ENCODE measurements around the gene NHS.
A peak's percentile ranks its signal among the peaks of the same experiment; 100 is the strongest.
"Not testable (repeated sequence)": the region's sequence is repeated elsewhere in the genome, so short reads cannot be mapped to it uniquely, and the experiment has no call there.

Gene NHS

GRCh38 chrX:17425551-17425950 is 50.6 kb downstream of the NHS start:
- no peak overlapping the region for H3K4me3 ChIP-seq (ENCODE audit: low read length)
- peaks cover 10% of the 10 kb centered on the region for H3K27me3 ChIP-seq (replicated peaks; ENCODE audit: control insufficient read depth, insufficient read depth, low read length)
- no peak for DNase-seq (ENCODE audit: low read depth)
- no peak overlapping the region for H3K9ac ChIP-seq (ENCODE audit: low read length)
- H3K9me3 ChIP-seq (ENCODE audit: control insufficient read depth, low read length), result no peaks in the 10 kb centered on the region
- H3K4me1 ChIP-seq (ENCODE audit: control insufficient read depth, insufficient read depth, low read length), result peaks cover 8% of the 10 kb centered on the region
- no peaks in the 10 kb centered on the region for H3K36me3 ChIP-seq (ENCODE audit: control insufficient read depth, insufficient read depth, low read length, severe bottlenecking)

DNA sequence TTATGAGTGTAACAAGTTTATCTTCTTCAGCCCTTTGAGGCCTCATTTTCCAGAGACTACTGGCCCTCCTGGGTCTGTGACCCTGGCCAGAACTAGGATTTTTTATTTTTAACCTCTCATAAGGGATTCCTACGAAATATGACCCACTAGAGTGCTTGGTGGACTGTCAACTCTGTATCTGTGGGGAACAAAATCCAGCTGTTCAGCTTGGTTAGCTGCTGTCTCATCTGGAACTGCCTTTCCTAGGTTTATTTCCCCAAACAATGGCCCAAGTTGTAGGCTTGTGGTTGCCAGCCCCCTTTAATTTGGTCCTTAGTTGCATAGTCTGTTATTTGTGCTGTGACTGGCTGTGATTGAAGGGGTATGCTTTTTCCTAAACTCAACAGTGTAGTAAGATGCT is 56.2 kb downstream of the NHS start:
- peaks cover 10% of the 10 kb centered on the region for H3K27me3 ChIP-seq (replicated peaks; ENCODE audit: control insufficient read depth, insufficient read depth, low read length)
- peaks cover 13% of the 10 kb centered on the region for H3K4me1 ChIP-seq (ENCODE audit: control insufficient read depth, insufficient read depth, low read length)
- no peaks in the 10 kb centered on the region for H3K36me3 ChIP-seq (ENCODE audit: control insufficient read depth, insufficient read depth, low read length, severe bottlenecking)
- no peak overlapping the region for H3K9ac ChIP-seq (ENCODE audit: low read length)
- no peak overlapping the region for H3K4me3 ChIP-seq (ENCODE audit: low read length)
- no peak for DNase-seq (ENCODE audit: low read depth)
- H3K9me3 ChIP-seq (ENCODE audit: control insufficient read depth, low read length), result no peaks in the 10 kb centered on the region

GRCh38 chrX:17432158-17432557 is 57.2 kb downstream of the NHS start:
- Histone ChIP-seq H3K36me3 (ENCODE audit: control insufficient read depth, insufficient read depth, low read length, severe bottlenecking) (no peaks in the 10 kb centered on the region), H3K9ac (ENCODE audit: low read length) (no peak overlapping the region)
- no peak for DNase-seq (ENCODE audit: low read depth)

DNA sequence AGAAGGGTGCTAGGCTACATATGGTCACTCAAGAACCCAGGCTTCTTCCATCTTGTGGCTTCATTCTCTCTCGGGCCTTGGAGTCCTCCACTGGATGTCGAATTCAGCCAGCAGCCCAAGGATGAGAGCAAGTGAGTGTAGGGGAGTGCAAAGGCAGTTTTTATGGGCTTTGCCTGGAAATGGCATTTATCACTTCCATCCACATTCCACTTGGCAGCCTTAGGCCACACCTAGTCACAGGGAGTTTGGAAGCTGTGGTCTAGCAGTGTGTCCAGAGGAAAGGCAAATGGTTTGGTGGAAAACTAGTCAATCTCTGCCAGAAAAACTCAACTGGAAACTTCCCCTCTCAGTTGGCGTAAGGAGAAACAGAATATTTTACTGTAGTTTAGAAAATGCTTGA is 59.0 kb downstream of the NHS start:
- Histone ChIP-seq H3K9ac (ENCODE audit: low read length) (no peak overlapping the region), H3K4me3 (ENCODE audit: low read length) (no peak overlapping the region), H3K27me3 (replicated peaks; ENCODE audit: control insufficient read depth, insufficient read depth, low read length) (peaks cover 8% of the 10 kb centered on the region), H3K36me3 (ENCODE audit: control insufficient read depth, insufficient read depth, low read length, severe bottlenecking) (no peaks in the 10 kb centered on the region), H3K9me3 (ENCODE audit: control insufficient read depth, low read length) (no peaks in the 10 kb centered on the region), H3K4me1 (ENCODE audit: control insufficient read depth, insufficient read depth, low read length) (peaks cover 13% of the 10 kb centered on the region)
- no peak for DNase-seq (ENCODE audit: low read depth)

More at GRCh38 chrX:17432158-17432557, 57.2 kb downstream of the NHS start:
- no peak overlapping the region for H3K4me3 ChIP-seq (ENCODE audit: low read length)
- peaks cover 13% of the 10 kb centered on the region for H3K4me1 ChIP-seq (ENCODE audit: control insufficient read depth, insufficient read depth, low read length)
- H3K27me3 ChIP-seq (replicated peaks; ENCODE audit: control insufficient read depth, insufficient read depth, low read length), result peaks cover 11% of the 10 kb centered on the region
- H3K9me3 ChIP-seq (ENCODE audit: control insufficient read depth, low read length), result no peaks in the 10 kb centered on the region

DNA sequence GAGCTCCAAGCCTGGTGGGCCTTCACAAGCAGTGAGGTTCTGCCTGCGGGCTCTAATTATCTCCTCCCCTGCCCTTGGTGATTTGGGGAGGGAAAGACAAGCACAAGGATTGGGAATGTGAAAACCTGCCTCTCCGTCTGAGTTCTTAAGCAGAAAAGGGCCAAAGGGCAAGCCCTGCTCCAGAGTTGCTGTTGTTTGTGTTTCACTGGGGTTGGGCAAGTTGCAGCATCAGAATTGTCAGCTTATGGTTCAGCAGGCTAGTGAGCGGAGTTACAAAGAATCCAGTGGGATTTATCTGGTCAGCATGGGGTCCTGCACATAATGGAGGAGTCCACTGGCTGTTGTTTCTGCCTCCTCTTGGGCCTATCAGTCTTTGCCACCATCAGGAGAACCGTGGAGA is 60.5 kb downstream of the NHS start:
- DNase-seq (ENCODE audit: low read depth), result no peak
- no peak overlapping the region for H3K9ac ChIP-seq (ENCODE audit: low read length)
- no peaks in the 10 kb centered on the region for H3K36me3 ChIP-seq (ENCODE audit: control insufficient read depth, insufficient read depth, low read length, severe bottlenecking)
- no peaks in the 10 kb centered on the region for H3K9me3 ChIP-seq (ENCODE audit: control insufficient read depth, low read length)
- H3K4me1 ChIP-seq (ENCODE audit: control insufficient read depth, insufficient read depth, low read length), result peaks cover 16% of the 10 kb centered on the region
- peaks cover 8% of the 10 kb centered on the region for H3K27me3 ChIP-seq (replicated peaks; ENCODE audit: control insufficient read depth, insufficient read depth, low read length)
- no peak overlapping the region for H3K4me3 ChIP-seq (ENCODE audit: low read length)

- H3K4me3 ChIP-seq (ENCODE audit: low read length), result no peak overlapping the region
- DNase-seq (ENCODE audit: low read depth), result no peak
- H3K9ac ChIP-seq (ENCODE audit: low read length), result no peak overlapping the region
- no peaks in the 10 kb centered on the region for H3K9me3 ChIP-seq (ENCODE audit: control insufficient read depth, low read length)
- peaks cover 36% of the 10 kb centered on the region for H3K4me1 ChIP-seq (ENCODE audit: control insufficient read depth, insufficient read depth, low read length)
- H3K27me3 ChIP-seq (replicated peaks; ENCODE audit: control insufficient read depth, insufficient read depth, low read length), result peaks cover 3% of the 10 kb centered on the region
- H3K36me3 ChIP-seq (ENCODE audit: control insufficient read depth, insufficient read depth, low read length, severe bottlenecking), result no peaks in the 10 kb centered on the region
These were observed 63.2 kb downstream of the NHS start for GRCh38 chrX:17438221-17438620.

DNA sequence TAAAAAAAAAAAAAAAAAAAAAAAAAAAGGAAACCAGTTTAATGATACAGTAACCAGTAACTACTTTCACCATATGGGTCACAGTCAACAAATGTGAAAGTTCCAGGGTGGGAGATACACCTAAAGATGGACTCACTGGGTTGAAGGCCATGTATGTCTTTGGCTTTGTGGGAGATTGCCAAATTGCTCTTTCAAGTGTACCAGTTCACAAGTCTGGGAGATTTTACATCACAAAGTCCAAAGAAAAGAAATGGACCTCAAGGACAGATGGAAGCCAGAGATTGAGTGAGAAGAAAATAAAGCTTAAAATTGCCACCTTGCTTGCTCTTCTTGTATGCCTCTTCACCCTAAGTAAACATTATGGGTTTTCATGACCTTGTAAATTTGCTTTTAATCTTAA is 65.3 kb downstream of the NHS start:
- peaks cover 3% of the 10 kb centered on the region for H3K27me3 ChIP-seq (replicated peaks; ENCODE audit: control insufficient read depth, insufficient read depth, low read length)
- no peak overlapping the region for H3K9ac ChIP-seq (ENCODE audit: low read length)
- no peak for DNase-seq (ENCODE audit: low read depth)
- no peaks in the 10 kb centered on the region for H3K36me3 ChIP-seq (ENCODE audit: control insufficient read depth, insufficient read depth, low read length, severe bottlenecking)
- peaks cover 45% of the 10 kb centered on the region for H3K4me1 ChIP-seq (ENCODE audit: control insufficient read depth, insufficient read depth, low read length)
- H3K4me3 ChIP-seq (ENCODE audit: low read length), result no peak overlapping the region
- H3K9me3 ChIP-seq (ENCODE audit: control insufficient read depth, low read length), result no peaks in the 10 kb centered on the region

GRCh38 chrX:17440836-17441235 is 65.8 kb downstream of the NHS start:
- H3K9me3 ChIP-seq (ENCODE audit: control insufficient read depth, low read length), result no peaks in the 10 kb centered on the region
- no peak for DNase-seq (ENCODE audit: low read depth)
- H3K4me1 ChIP-seq (ENCODE audit: control insufficient read depth, insufficient read depth, low read length), result peaks cover 40% of the 10 kb centered on the region

DNA sequence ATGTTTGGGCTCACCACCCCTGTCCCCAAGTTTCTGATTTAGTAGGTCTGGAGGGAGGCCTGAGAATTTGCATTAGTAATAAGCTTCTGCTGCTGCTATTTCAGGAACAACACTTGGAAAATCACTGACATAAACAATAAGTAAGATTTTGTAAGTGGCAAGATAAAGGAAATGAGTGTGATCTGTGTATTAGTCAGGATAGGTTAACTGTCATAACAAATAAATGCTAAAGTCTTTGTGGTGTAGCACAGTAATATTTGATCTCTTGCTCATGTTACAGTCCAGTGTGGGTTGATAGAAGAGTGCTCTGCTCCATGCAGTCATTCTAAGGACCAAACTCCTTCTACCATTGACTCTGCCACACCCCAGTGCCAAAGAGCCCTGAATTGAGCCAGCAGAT is 67.0 kb downstream of the NHS start:
- Histone ChIP-seq H3K36me3 (ENCODE audit: control insufficient read depth, insufficient read depth, low read length, severe bottlenecking) (no peaks in the 10 kb centered on the region), H3K9me3 (ENCODE audit: control insufficient read depth, low read length) (no peaks in the 10 kb centered on the region), H3K27me3 (replicated peaks; ENCODE audit: control insufficient read depth, insufficient read depth, low read length) (peaks cover 3% of the 10 kb centered on the region), H3K4me3 (ENCODE audit: low read length) (no peak overlapping the region), H3K9ac (ENCODE audit: low read length) (no peak overlapping the region), H3K4me1 (ENCODE audit: control insufficient read depth, insufficient read depth, low read length) (peaks cover 38% of the 10 kb centered on the region)
- DNase-seq (ENCODE audit: low read depth), result peak; percentile 3

More at GRCh38 chrX:17440836-17441235, 65.8 kb downstream of the NHS start:
- Histone ChIP-seq H3K9ac (ENCODE audit: low read length) (no peak overlapping the region), H3K27me3 (replicated peaks; ENCODE audit: control insufficient read depth, insufficient read depth, low read length) (peaks cover 3% of the 10 kb centered on the region), H3K4me3 (ENCODE audit: low read length) (no peak overlapping the region), H3K36me3 (ENCODE audit: control insufficient read depth, insufficient read depth, low read length, severe bottlenecking) (no peaks in the 10 kb centered on the region)

DNA sequence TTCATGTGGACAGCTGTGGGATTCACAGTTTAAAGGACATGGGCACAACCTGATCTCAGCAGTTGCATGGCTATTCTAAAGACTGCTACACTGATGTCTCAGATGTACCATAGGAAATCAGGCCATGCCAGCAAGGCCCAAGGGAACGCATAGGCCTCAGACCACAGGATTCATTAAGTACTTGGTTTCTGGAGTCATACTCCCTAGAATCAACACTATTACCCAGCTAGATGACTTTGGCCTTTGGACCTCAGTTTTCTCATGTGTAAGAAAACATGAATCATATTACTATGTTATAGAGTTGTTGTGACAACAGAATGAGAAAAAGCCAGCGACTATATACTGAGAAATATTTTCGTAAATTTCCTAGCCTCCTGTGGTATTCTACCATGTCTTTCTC is 67.9 kb downstream of the NHS start:
- H3K27me3 ChIP-seq (replicated peaks; ENCODE audit: control insufficient read depth, insufficient read depth, low read length), result no peaks in the 10 kb centered on the region
- no peak overlapping the region for H3K9ac ChIP-seq (ENCODE audit: low read length)
- no peaks in the 10 kb centered on the region for H3K9me3 ChIP-seq (ENCODE audit: control insufficient read depth, low read length)
- peaks cover 38% of the 10 kb centered on the region for H3K4me1 ChIP-seq (ENCODE audit: control insufficient read depth, insufficient read depth, low read length)
- DNase-seq (ENCODE audit: low read depth), result no peak
- H3K4me3 ChIP-seq (ENCODE audit: low read length), result no peak overlapping the region
- H3K36me3 ChIP-seq (ENCODE audit: control insufficient read depth, insufficient read depth, low read length, severe bottlenecking), result no peaks in the 10 kb centered on the region

GRCh38 chrX:17443556-17443955 is 68.6 kb downstream of the NHS start:
- no peak overlapping the region for H3K4me3 ChIP-seq (ENCODE audit: low read length)
- H3K9me3 ChIP-seq (ENCODE audit: control insufficient read depth, low read length), result no peaks in the 10 kb centered on the region
- H3K36me3 ChIP-seq (ENCODE audit: control insufficient read depth, insufficient read depth, low read length, severe bottlenecking), result no peaks in the 10 kb centered on the region
- H3K4me1 ChIP-seq (ENCODE audit: control insufficient read depth, insufficient read depth, low read length), result peaks cover 38% of the 10 kb centered on the region
- peak; percentile 54 for DNase-seq (ENCODE audit: low read depth)
- no peak overlapping the region for H3K9ac ChIP-seq (ENCODE audit: low read length)
- no peaks in the 10 kb centered on the region for H3K27me3 ChIP-seq (replicated peaks; ENCODE audit: control insufficient read depth, insufficient read depth, low read length)

- H3K9me3 ChIP-seq (ENCODE audit: control insufficient read depth, low read length); H3K9ac ChIP-seq (ENCODE audit: low read length); H3K36me3 ChIP-seq (ENCODE audit: control insufficient read depth, insufficient read depth, low read length, severe bottlenecking); H3K4me3 ChIP-seq (ENCODE audit: low read length); H3K27me3 ChIP-seq (replicated peaks; ENCODE audit: control insufficient read depth, insufficient read depth, low read length); DNase-seq (ENCODE audit: low read depth): not testable (repeated sequence)
- peaks cover 30% of the 10 kb centered on the region for H3K4me1 ChIP-seq (ENCODE audit: control insufficient read depth, insufficient read depth, low read length)
These were observed 71.3 kb downstream of the NHS start for GRCh38 chrX:17446269-17446668.

All from adipocyte (in vitro differentiated cells).